CD4-positive, alpha-beta T cell treated with Interleukin-17A for 1 hour (primary cell): Measurements from ENCODE around the gene RBMY1F.
"Not testable (repeated sequence)": the region's sequence is repeated elsewhere in the genome, so short reads cannot be mapped to it uniquely, and the experiment has no call there.

Experiments
- DNase-seq: peaks from one replicate; pipeline ENCODE4 v3.0.0-alpha.2; 2020

The RBMY1F gene

DNA sequence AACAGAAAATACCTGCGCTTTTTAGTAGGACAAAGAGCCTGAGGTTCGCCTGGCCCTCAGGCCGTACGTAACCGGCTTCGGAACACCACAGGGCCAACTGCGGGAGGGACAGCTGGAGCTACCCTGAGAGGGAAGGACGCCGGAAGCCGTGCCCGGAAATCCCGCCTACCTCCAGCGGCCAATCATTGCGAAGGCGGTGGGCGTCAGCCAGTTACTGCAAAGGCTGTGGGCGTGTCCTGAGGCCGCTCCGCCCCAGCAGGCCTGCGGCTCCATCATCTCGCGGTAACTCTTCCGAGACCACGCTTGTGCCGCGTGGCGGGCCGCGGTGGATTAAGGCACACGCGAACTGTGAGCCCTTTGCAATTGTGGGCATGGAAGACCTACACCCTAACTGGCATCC lies at the start of gene RBMY1F:
TSS of gene RBMY1F (minus strand) at position 101 of the 400 bp plus-strand sequence. CDS start 1,954 bp downstream, outside the sequence.
- DNase-seq = not testable (repeated sequence)

GRCh38 chrY:22151144-22151543 lies 31.6 kb downstream of the RBMY1F start:
- not testable (repeated sequence) for DNase-seq

GRCh38 chrY:22141011-22141695 lies 41.6 kb downstream of the RBMY1F start:
- DNase-seq = not testable (repeated sequence)

- DNase-seq = not testable (repeated sequence)
These were observed 48.0 kb downstream of the RBMY1F start for GRCh38 chrY:22134719-22135118.

- DNase-seq = not testable (repeated sequence)
These were observed 52.2 kb downstream of the RBMY1F start for GRCh38 chrY:22130494-22130893.
